HepG2 (cell line): ENCODE results near the gene EGFR. TPM values are rescaled to one million over a fixed set of nuclear protein-coding genes. Genes with fewer than 3 reads are reported as not detected.

Experiments
- BORCS8-MEF2B ChIP-seq: sonication (generic); formaldehyde crosslinking; IDR thresholded peaks from 2 replicates; pipeline ENCODE4 v1.8.0; 2022; ENCODE audit warnings: mild to moderate bottlenecking, missing genetic modification reagents
- GFI1 ChIP-seq: sonication (generic); formaldehyde crosslinking; IDR thresholded peaks from 2 replicates; pipeline ENCODE4 v1.5.0; 2020; ENCODE audit warnings: missing genetic modification reagents, mild to moderate bottlenecking, borderline replicate concordance
- KDM5A ChIP-seq: fragments of 200-600 bp; sonication (generic); IDR thresholded peaks from 2 replicates; pipeline ENCODE4 v1.7.0; 2018; ENCODE audit warnings: antibody characterized with exemption, mild to moderate bottlenecking, low read length, borderline replicate concordance
- NCOA2 ChIP-seq: sonication (generic); formaldehyde crosslinking; IDR thresholded peaks from 2 replicates; pipeline ENCODE4 v1.8.0; 2022; ENCODE audit warnings: inconsistent platforms
- PHF5A ChIP-seq: IDR thresholded peaks from one replicate; pipeline ENCODE4 v1.6.1; 2018; ENCODE audit warnings: low read depth, missing genetic modification reagents; ENCODE audit not compliant: unreplicated experiment
- PHF8 ChIP-seq: sonication (generic); formaldehyde crosslinking; IDR thresholded peaks from 2 replicates; pipeline ENCODE4 v1.5.0; 2020; ENCODE audit warnings: missing genetic modification reagents
- RAD21 ChIP-seq: fragments of 450-650 bp; formaldehyde crosslinking; IDR thresholded peaks from 2 replicates; pipeline ENCODE4 v1.5.0; 2020; ENCODE audit warnings: mild to moderate bottlenecking
- RNF2 ChIP-seq: fragments of 450-650 bp; conservative IDR thresholded peaks from 2 replicates; pipeline ENCODE4 v1.6.1; 2016; ENCODE audit warnings: low read depth
- SMARCC2 ChIP-seq: fragments of 450-650 bp; IDR thresholded peaks from 2 replicates; pipeline ENCODE4 v1.6.1; 2017; ENCODE audit warnings: antibody characterized with exemption, mild to moderate bottlenecking
- TBX2 ChIP-seq: sonication (generic); formaldehyde crosslinking; IDR thresholded peaks from 2 replicates; pipeline ENCODE4 v1.5.0; 2020; ENCODE audit warnings: missing genetic modification reagents, mild to moderate bottlenecking, borderline replicate concordance
- ZNF205 ChIP-seq: IDR thresholded peaks from 2 replicates; pipeline ENCODE4 v1.6.1; 2018; ENCODE audit warnings: missing biosample characterization, missing genetic modification reagents
- ZNF234 ChIP-seq: sonication (generic); formaldehyde crosslinking; conservative IDR thresholded peaks from 2 replicates; pipeline ENCODE4 v1.5.1; 2020; ENCODE audit warnings: mild to moderate bottlenecking, missing genetic modification reagents
- ZNF598 ChIP-seq: sonication (generic); formaldehyde crosslinking; IDR thresholded peaks from 2 replicates; pipeline ENCODE4 v1.5.1; 2020; ENCODE audit warnings: mild to moderate bottlenecking, missing genetic modification reagents, borderline replicate concordance
- ZNF772 ChIP-seq: sonication (generic); formaldehyde crosslinking; IDR thresholded peaks from 2 replicates; pipeline ENCODE4 v1.5.0; 2020; ENCODE audit warnings: mild to moderate bottlenecking, missing genetic modification reagents
- ZSCAN31 ChIP-seq: sonication (generic); formaldehyde crosslinking; IDR thresholded peaks from 2 replicates; pipeline ENCODE4 v1.5.0; 2020; ENCODE audit warnings: low read depth, mild to moderate bottlenecking, missing genetic modification reagents
- polyA plus RNA-seq, 8 experiments: library from polyadenylated mRNA; depleted of rRNA in 3 of 8; stranded (reverse) in 7 of 8; unstranded in 1 of 8; fragments of >200 nt; fragmentation: Illumina TruSeq in 4 of 8; extraction: Trizol in 4 of 8; gene quantifications; 2 replicates each; pipeline versions ENCODE4 v1.2.1 to v1.2.3, GENCODE V29; 2011 to 2016; ENCODE audit warnings: low read depth in 4 of 8, missing spikeins in 1 of 8, mixed read lengths in 1 of 8; ENCODE audit not compliant: insufficient read depth in 1 of 8
- total RNA-seq, 5 experiments: library from RNA; depleted of rRNA; stranded (reverse); fragments of >200 nt; fragmentation: Illumina TruSeq; extraction: Trizol; gene quantifications; 2 replicates each; pipeline ENCODE4 v1.2.3, GENCODE V29; 2016; ENCODE audit warnings: low read depth in 1 of 5
- TF ChIP-seq, protein P1 (sequence below): sonication (generic); formaldehyde crosslinking; IDR thresholded peaks from 2 replicates; pipeline ENCODE4 v1.5.0; 2020; ENCODE audit warnings: mild to moderate bottlenecking, missing genetic modification reagents, moderate library complexity
- TF ChIP-seq, protein P2 (sequence below): IDR thresholded peaks from 2 replicates; pipeline ENCODE4 v1.6.1; 2018; ENCODE audit warnings: missing genetic modification reagents, mild to moderate bottlenecking, missing compliant biosample characterization
- TF ChIP-seq, protein P3 (sequence below): fragments of 450-650 bp; IDR thresholded peaks from 2 replicates; pipeline ENCODE4 v1.6.1; 2017
- TF ChIP-seq, protein P4 (sequence below): sonication (generic); formaldehyde crosslinking; IDR thresholded peaks from 2 replicates; pipeline ENCODE4 v1.4.0; 2020; ENCODE audit warnings: missing genetic modification reagents

The EGFR gene
- total and polyA plus RNA-seq, 2 of the 13 experiments (the other 11 are each of a cell fraction or from before 2014, with no cell fraction given): 7.0 to 10.0 TPM

DNA sequence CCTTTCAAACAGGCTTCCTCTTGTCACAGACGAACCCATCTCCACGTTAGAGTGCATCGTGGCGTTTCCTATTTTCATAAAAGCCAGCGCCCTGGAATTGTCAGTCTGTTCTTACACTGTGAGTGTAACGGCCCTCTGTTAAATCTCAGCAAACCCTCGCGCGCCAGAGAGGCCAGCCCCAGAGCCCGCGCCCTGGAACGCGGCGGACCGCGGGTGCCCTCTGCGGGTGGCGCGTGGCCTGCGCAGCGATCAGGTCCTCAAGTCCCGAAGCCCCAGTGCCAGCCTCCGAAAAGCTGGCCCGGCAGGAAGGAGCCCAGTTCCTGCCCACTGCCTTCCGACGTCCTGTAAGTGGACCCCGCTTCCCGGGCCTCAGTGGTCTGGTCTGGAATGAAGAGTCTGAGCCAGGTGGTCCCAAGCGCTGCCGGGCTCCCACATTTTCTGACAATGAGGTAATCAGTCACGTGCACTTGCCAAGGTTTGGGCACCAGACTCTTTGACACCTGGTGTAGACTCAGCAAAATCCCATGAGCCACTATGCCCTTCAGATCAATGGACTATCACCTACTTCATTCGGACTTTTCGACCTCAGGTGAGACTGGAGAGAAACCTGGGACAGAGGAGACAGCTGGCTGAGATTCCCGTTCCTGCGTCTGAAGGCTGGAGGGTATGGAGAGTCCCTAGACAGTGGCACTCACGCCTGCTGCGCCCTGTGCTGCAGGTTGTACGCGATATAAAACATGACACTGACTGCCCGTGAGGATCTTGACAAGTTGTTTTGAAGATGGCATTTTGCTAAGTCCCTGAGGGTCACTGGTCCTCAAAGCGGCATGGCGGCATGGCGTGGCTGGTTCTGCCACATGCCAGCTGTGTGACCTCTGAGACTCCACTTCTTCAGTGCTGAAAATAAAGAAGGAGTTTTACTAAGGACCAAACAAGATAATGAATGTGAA is 237.0 kb downstream of the EGFR start (continued):
- TF ChIP-seq ZSCAN31 (CRISPR knock-in tag) (no peak), BORCS8-MEF2B (CRISPR knock-in tag) (0 out of 2 replicates have a peak, but pooled peaks have one; percentile 29), PHF8 (CRISPR knock-in tag) (no peak), TBX2 (0 out of 2 replicates have a peak, but pooled peaks have one; percentile 20), GFI1 (CRISPR knock-in tag) (peak; percentile 98), RAD21 (CRISPR knock-in tag) (peak; percentile 96), SMARCC2 (no peak), RNF2 (0 out of 2 replicates have a peak, but pooled peaks have one; percentile 43), PHF5A (no peak), KDM5A (no peak), ZNF772 (CRISPR knock-in tag) (peak; percentile 36; the same call in 1 of the 2 replicates), ZNF598 (CRISPR knock-in tag) (peak; percentile 64; the same call in 1 of the 2 replicates), NCOA2 (no peak), ZNF205 (CRISPR knock-in tag) (0 out of 2 replicates have a peak, but pooled peaks have one; percentile 28), ZNF234 (CRISPR knock-in tag) (no peak)
- TF ChIP-seq, protein P1, sequence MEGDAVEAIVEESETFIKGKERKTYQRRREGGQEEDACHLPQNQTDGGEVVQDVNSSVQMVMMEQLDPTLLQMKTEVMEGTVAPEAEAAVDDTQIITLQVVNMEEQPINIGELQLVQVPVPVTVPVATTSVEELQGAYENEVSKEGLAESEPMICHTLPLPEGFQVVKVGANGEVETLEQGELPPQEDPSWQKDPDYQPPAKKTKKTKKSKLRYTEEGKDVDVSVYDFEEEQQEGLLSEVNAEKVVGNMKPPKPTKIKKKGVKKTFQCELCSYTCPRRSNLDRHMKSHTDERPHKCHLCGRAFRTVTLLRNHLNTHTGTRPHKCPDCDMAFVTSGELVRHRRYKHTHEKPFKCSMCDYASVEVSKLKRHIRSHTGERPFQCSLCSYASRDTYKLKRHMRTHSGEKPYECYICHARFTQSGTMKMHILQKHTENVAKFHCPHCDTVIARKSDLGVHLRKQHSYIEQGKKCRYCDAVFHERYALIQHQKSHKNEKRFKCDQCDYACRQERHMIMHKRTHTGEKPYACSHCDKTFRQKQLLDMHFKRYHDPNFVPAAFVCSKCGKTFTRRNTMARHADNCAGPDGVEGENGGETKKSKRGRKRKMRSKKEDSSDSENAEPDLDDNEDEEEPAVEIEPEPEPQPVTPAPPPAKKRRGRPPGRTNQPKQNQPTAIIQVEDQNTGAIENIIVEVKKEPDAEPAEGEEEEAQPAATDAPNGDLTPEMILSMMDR: peak; percentile 97
- TF ChIP-seq, protein P2, sequence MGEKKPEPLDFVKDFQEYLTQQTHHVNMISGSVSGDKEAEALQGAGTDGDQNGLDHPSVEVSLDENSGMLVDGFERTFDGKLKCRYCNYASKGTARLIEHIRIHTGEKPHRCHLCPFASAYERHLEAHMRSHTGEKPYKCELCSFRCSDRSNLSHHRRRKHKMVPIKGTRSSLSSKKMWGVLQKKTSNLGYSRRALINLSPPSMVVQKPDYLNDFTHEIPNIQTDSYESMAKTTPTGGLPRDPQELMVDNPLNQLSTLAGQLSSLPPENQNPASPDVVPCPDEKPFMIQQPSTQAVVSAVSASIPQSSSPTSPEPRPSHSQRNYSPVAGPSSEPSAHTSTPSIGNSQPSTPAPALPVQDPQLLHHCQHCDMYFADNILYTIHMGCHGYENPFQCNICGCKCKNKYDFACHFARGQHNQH (CRISPR knock-in tag): peak; percentile 40; the same call in 1 of the 2 replicates
- TF ChIP-seq, protein P3, sequence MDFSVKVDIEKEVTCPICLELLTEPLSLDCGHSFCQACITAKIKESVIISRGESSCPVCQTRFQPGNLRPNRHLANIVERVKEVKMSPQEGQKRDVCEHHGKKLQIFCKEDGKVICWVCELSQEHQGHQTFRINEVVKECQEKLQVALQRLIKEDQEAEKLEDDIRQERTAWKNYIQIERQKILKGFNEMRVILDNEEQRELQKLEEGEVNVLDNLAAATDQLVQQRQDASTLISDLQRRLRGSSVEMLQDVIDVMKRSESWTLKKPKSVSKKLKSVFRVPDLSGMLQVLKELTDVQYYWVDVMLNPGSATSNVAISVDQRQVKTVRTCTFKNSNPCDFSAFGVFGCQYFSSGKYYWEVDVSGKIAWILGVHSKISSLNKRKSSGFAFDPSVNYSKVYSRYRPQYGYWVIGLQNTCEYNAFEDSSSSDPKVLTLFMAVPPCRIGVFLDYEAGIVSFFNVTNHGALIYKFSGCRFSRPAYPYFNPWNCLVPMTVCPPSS: no peak
- TF ChIP-seq, protein P4, sequence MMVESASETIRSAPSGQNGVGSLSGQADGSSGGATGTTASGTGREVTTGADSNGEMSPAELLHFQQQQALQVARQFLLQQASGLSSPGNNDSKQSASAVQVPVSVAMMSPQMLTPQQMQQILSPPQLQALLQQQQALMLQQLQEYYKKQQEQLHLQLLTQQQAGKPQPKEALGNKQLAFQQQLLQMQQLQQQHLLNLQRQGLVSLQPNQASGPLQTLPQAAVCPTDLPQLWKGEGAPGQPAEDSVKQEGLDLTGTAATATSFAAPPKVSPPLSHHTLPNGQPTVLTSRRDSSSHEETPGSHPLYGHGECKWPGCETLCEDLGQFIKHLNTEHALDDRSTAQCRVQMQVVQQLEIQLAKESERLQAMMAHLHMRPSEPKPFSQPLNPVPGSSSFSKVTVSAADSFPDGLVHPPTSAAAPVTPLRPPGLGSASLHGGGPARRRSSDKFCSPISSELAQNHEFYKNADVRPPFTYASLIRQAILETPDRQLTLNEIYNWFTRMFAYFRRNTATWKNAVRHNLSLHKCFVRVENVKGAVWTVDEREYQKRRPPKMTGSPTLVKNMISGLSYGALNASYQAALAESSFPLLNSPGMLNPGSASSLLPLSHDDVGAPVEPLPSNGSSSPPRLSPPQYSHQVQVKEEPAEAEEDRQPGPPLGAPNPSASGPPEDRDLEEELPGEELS: 0 out of 2 replicates have a peak, but pooled peaks have one; percentile 20
